ENCODE results near the gene LRRC52. TPM values are rescaled to one million over a fixed set of nuclear protein-coding genes. Genes with fewer than 3 reads are reported as not detected.
"Not testable (repeated sequence)": the region's sequence is repeated elsewhere in the genome, so short reads cannot be mapped to it uniquely, and the experiment has no call there.

LRRC52 gene
- total RNA-seq, 1 donor: not detected

DNA sequence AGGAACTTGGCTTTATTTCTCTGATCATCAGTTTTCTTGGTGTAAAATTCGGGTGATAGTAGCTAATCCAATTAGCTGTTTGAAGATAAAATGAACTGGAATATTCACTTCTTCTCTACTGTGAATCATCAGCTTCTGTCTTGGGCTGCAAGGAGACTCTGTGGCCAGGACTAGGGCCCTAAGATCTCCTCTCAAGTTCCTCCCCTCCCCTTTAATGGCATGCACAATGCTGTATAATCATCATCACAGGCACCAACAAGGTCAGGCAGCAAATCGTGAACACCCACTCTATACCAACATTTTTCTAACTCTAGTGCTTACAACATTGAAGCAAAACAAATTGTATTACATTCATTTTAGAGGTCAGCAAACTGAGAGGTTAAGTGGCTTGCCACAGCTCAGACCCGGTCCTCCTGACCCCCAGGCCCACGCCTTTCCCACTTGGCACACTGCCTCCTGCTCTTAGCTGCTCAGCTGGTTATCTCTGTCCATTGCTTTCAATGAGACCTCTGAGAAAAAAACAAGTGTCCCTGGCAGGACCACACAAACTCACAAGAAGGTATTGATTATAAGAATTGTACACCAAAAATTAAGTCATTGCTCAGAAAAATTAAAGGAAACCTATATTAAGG is 31.8 kb downstream of the LRRC52 start:
- TF ChIP-seq, protein P1, sequence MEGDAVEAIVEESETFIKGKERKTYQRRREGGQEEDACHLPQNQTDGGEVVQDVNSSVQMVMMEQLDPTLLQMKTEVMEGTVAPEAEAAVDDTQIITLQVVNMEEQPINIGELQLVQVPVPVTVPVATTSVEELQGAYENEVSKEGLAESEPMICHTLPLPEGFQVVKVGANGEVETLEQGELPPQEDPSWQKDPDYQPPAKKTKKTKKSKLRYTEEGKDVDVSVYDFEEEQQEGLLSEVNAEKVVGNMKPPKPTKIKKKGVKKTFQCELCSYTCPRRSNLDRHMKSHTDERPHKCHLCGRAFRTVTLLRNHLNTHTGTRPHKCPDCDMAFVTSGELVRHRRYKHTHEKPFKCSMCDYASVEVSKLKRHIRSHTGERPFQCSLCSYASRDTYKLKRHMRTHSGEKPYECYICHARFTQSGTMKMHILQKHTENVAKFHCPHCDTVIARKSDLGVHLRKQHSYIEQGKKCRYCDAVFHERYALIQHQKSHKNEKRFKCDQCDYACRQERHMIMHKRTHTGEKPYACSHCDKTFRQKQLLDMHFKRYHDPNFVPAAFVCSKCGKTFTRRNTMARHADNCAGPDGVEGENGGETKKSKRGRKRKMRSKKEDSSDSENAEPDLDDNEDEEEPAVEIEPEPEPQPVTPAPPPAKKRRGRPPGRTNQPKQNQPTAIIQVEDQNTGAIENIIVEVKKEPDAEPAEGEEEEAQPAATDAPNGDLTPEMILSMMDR (IDR thresholded peaks at IDR 0.05; ENCODE audit: insufficient read depth, low read length): no peak
- no peak overlapping the region for H3K4me3 ChIP-seq (ENCODE audit: low read depth, low read length)
- no peak for DNase-seq (ENCODE audit: low read depth)

DNA sequence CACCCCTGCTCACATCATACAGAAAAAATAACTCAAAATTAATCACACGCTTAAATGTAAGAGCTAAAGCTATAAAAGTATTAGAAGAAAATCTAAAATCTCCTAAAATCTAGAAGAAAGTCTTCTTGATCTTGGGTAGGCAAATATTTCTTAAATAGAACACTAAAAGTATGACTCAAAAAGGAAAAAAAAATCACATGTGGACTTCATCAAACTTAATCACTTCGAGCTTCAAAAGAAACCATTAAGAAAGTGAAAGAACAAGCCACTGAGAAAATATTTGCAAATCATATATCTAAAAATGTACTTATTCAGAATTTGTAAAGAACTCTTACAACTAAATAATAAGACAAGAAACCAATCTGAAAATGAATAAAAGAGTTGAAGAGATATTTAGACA is 32.7 kb downstream of the LRRC52 start:
- DNase-seq (ENCODE audit: low read depth): no peak
- TF ChIP-seq, protein P1 (IDR thresholded peaks at IDR 0.05; ENCODE audit: insufficient read depth, low read length): no peak
- no peak overlapping the region for H3K4me3 ChIP-seq (ENCODE audit: low read depth, low read length)

GRCh38 chr1:165577707-165578106 is 33.9 kb downstream of the LRRC52 start:
- H3K4me3 ChIP-seq (ENCODE audit: low read depth, low read length): no peak overlapping the region
- TF ChIP-seq, protein P1 (IDR thresholded peaks at IDR 0.05; ENCODE audit: insufficient read depth, low read length): no peak
- no peak for DNase-seq (ENCODE audit: low read depth)

- no peak overlapping the region for H3K4me3 ChIP-seq (ENCODE audit: low read depth, low read length)
- no peak for DNase-seq (ENCODE audit: low read depth)
- TF ChIP-seq, protein P1 (IDR thresholded peaks at IDR 0.05; ENCODE audit: insufficient read depth, low read length): no peak
Observed at GRCh38 chr1:165580931-165581871, 37.4 kb downstream of the LRRC52 start.

DNA sequence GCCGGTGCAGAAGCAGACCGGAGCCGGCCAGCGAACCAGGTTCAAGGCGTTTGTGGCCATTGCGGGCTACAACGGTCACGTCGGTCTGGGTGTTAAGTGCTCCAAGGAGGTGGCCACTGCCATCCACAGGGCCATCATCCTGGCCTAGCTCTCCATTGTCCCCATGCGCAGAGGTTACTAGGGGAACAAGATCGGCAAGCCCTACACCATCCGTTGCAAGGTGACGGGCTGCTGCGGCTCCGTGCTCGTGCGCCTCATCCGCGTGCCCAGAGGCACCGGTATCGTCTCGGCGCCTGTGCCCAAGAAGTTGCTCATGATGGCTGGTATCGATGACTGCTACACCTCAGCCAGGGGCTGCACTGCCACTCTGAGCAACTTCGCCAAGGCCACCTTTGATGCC is 38.1 kb downstream of the LRRC52 start:
- TF ChIP-seq, protein P1 (IDR thresholded peaks at IDR 0.05; ENCODE audit: insufficient read depth, low read length): no peak
- H3K4me3 ChIP-seq (ENCODE audit: low read depth, low read length): no peak overlapping the region
- no peak for DNase-seq (ENCODE audit: low read depth)

- no peak for DNase-seq (ENCODE audit: low read depth)
- H3K4me3 ChIP-seq (ENCODE audit: low read depth, low read length): no peak overlapping the region
- TF ChIP-seq, protein P1 (IDR thresholded peaks at IDR 0.05; ENCODE audit: insufficient read depth, low read length): no peak
Observed at GRCh38 chr1:165586398-165586797, 42.6 kb downstream of the LRRC52 start.

DNA sequence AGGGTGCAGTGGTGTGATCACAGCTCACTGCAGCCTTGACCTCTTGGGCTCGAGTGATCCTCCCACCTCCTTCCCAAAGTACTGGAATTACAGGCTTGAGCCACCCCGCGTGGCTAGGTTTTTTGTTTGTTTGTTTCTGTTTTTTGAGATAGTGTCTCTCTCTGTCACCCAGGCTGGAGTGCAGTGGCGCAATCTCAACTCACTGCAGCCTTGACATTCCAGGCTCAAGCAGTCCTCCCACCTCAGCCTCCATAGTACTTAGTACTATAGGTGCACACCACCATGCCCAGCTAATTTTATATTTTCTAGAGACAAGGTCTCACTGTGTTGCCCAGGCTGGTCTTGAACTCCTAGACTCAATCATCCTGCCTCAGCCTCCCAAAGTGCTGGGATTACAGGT is 47.6 kb downstream of the LRRC52 start:
- not testable (repeated sequence) for DNase-seq (ENCODE audit: low read depth)

More for the DNA sequence above, 47.6 kb downstream of the LRRC52 start:
- H3K4me3 ChIP-seq (ENCODE audit: low read depth, low read length): not testable (repeated sequence)
